Stomach (tissue), 9 donors: ENCODE data around the gene PNMA6E. TPM values are rescaled to one million over a fixed set of nuclear protein-coding genes. Genes with fewer than 3 reads are reported as not detected.

Experiments
- DNase-seq, 2 donors: peaks; one replicate each; pipeline versions ENCODE4 v3.0.0 to v3.0.0-alpha.2; 2013 to 2019
- H3K27ac ChIP-seq, 5 donors: fragments of 200-600 bp in 4 of 5; sonication (generic) in 4 of 5; one replicate each; pipeline ENCODE4 v1.5.1; 2013 to 2019; ENCODE audit warnings: mild to moderate bottlenecking in 1 of 5, moderate library complexity in 1 of 5
- H3K27me3 ChIP-seq, 3 donors: fragments of 200-600 bp; sonication (generic); one replicate each; pipeline ENCODE4 v1.5.1; 2017 to 2019; ENCODE audit warnings: mixed run types in 1 of 3
- H3K36me3 ChIP-seq, 4 donors: fragments of 200-600 bp; sonication (generic); 1 replicate in 3 of 4; 2 replicates in 1 of 4; pipeline ENCODE4 v1.5.1; 2016 to 2019
- H3K4me1 ChIP-seq, 4 donors: fragments of 200-600 bp; sonication (generic); one replicate each; pipeline ENCODE4 v1.5.1; 2016 to 2019
- H3K4me3 ChIP-seq, 4 donors: fragments of 200-600 bp; sonication (generic) in 3 of 4; one replicate each; pipeline ENCODE4 v1.5.1; 2016 to 2019; ENCODE audit warnings: mild to moderate bottlenecking in 1 of 4
- H3K9me3 ChIP-seq, 4 donors: fragments of 200-600 bp; sonication (generic); one replicate each; pipeline ENCODE4 v1.5.1; 2016 to 2019
- EP300 ChIP-seq: sonication (generic); formaldehyde crosslinking; IDR thresholded peaks from one replicate; pipeline ENCODE4 v1.6.1; 2017; ENCODE audit warnings: antibody characterized with exemption
- POLR2A ChIP-seq, 4 donors: fragments of 450-650 bp; IDR thresholded peaks; one replicate each; pipeline ENCODE4 v1.6.1; 2016; ENCODE audit warnings: antibody characterized with exemption in 4 of 4, control low read depth in 2 of 4, mild to moderate bottlenecking in 1 of 4, moderate library complexity in 1 of 4
- POLR2AphosphoS5 ChIP-seq, 3 donors: sonication (generic); formaldehyde crosslinking; IDR thresholded peaks; one replicate each; pipeline ENCODE4 v1.6.1; 2016; ENCODE audit warnings: antibody characterized with exemption in 3 of 3
- WGBS, 5 donors: extraction: QIAGEN DNeasy Blood & Tissue Kit in 3 of 5; methylation state at CpG; one replicate each; pipeline versions ENCODE4 v1.1.5 to v1.1.7; 2013 to 2018; 5-methylcytosine and 5-hydroxymethylcytosine counted together
- intact Hi-C: fragments of 100-400 bp; cut with DNase I; formaldehyde crosslinking; loops from one replicate; pipeline ENCODE4 v1.15.1; 2023; ENCODE audit warnings: low total_unique reads
- polyA plus RNA-seq, 3 donors: library from polyadenylated mRNA; stranded (reverse); fragments of 200-250 nt; gene quantifications; one replicate each; pipeline ENCODE4 v1.2.3, GENCODE V29; 2013
- total RNA-seq, 5 donors: library from RNA; depleted of rRNA; stranded (reverse); fragments of >200 nt; gene quantifications; one replicate each; pipeline versions ENCODE4 v1.1.0 to v1.2.3, GENCODE V29; 2014 to 2016
- TF ChIP-seq, protein P1 (sequence below), 7 experiments: fragments of 450-650 bp in 4 of 7; fragments of 200-600 bp in 3 of 7; sonication (generic) in 3 of 7; IDR thresholded peaks; one replicate each; pipeline ENCODE4 v1.5.1; 2016 to 2019; ENCODE audit warnings: antibody characterized with exemption in 7 of 7, control low read depth in 2 of 7, mild to moderate bottlenecking in 1 of 7
- donor health status: healthy with polysubstance abuse.
- donor health status: Bipolar disorder and iron deficiency.
- donor health status: healthy.

The PNMA6E gene
- total and polyA plus RNA-seq, 8 donors, result not detected

- Histone ChIP-seq H3K27ac (no peak overlapping the region), H3K27me3 (no peaks in the 10 kb centered on the region), H3K9me3 (peaks cover 0 to 24% (median 9%) of the 10 kb centered on the region in 4 donors), H3K36me3 (peaks cover 0 to 26% (median 21%) of the 10 kb centered on the region in 4 donors), H3K4me1 (no peaks in the 10 kb centered on the region), H3K4me3 (no peak overlapping the region)
- no peak for TF ChIP-seq POLR2A (IDR thresholded peaks at IDR 0.05)
- TF ChIP-seq, protein P1, sequence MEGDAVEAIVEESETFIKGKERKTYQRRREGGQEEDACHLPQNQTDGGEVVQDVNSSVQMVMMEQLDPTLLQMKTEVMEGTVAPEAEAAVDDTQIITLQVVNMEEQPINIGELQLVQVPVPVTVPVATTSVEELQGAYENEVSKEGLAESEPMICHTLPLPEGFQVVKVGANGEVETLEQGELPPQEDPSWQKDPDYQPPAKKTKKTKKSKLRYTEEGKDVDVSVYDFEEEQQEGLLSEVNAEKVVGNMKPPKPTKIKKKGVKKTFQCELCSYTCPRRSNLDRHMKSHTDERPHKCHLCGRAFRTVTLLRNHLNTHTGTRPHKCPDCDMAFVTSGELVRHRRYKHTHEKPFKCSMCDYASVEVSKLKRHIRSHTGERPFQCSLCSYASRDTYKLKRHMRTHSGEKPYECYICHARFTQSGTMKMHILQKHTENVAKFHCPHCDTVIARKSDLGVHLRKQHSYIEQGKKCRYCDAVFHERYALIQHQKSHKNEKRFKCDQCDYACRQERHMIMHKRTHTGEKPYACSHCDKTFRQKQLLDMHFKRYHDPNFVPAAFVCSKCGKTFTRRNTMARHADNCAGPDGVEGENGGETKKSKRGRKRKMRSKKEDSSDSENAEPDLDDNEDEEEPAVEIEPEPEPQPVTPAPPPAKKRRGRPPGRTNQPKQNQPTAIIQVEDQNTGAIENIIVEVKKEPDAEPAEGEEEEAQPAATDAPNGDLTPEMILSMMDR (IDR thresholded peaks at IDR 0.05), result no peak
- 67 to 82% (median 74%) methylated on average over 1 to 3 of the region's 3 CpGs for WGBS, 5 donors
- no peak for DNase-seq
- intact Hi-C loops, result no loop called here
Measured at GRCh38 chrX:153352858-153353257, 48.3 kb downstream of the PNMA6E start.

DNA sequence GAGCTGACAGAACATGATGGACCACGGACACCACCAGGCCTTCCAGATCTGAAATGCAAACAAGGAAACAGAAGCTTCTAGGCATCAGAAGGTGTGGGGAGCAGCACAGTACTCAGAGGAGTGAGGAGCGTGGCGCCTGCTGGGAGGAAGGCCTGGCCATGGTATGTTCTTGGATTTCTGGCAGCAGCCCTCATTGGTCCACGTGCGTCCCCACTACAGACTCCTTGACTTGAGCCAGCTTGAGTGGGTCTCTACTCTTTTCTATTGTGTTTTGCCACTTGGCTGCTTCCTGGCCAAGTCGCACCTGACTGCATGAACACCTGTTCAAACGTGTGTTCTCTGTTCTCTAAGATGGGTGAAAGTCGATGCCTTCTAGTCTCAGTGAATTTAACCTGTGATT lies 49.2 kb downstream of the PNMA6E start:
- Histone ChIP-seq H3K4me1 (no peaks in the 10 kb centered on the region), H3K9me3 (peaks cover 0 to 15% (median 8%) of the 10 kb centered on the region in 4 donors), H3K36me3 (peaks cover 0 to 34% (median 30%) of the 10 kb centered on the region in 4 donors), H3K4me3 (no peak overlapping the region), H3K27me3 (no peaks in the 10 kb centered on the region), H3K27ac (no peak overlapping the region)
- TF ChIP-seq POLR2AphosphoS5 (IDR thresholded peaks at IDR 0.05) (no peak), EP300 (no peak), POLR2A (IDR thresholded peaks at IDR 0.05) (no peak)
- TF ChIP-seq, protein P1 (IDR thresholded peaks at IDR 0.05), result no peak
- no peak for DNase-seq
- WGBS, 5 donors, result 77 to 86% (median 81%) methylated on average over 3 to 8 of the region's 8 CpGs
- intact Hi-C loops, result no loop called here

DNA sequence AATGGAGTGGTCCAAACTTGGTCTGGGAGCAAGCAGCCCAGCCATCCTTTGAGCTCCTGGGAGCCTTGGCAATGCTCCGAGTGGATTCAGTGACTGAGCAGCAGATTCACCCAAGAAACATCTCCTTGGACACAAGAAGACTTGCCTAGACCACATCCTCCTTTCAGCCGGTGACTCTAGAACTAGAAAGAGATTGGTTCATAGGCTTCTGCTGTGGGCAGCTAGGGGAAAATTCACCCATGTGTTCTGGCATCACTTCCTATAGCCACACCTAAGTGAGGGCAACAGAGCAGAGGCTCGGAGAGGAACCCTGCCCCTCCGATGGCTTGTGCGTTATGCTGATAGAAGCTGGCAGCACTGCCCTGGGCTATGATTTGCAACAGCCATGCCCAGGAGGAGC lies 51.2 kb downstream of the PNMA6E start:
- H3K4me3 ChIP-seq, result no peak overlapping the region
- intact Hi-C loops, result no loop called here
- no peak for DNase-seq
- no peaks in the 10 kb centered on the region for H3K9me3 ChIP-seq
- no peak overlapping the region for H3K27ac ChIP-seq
- no peak for TF ChIP-seq POLR2AphosphoS5 (IDR thresholded peaks at IDR 0.05)
- TF ChIP-seq EP300, result no peak
- TF ChIP-seq POLR2A (IDR thresholded peaks at IDR 0.05), result no peak
- TF ChIP-seq, protein P1 (IDR thresholded peaks at IDR 0.05), result no peak
- no peaks in the 10 kb centered on the region for H3K27me3 ChIP-seq
- H3K36me3 ChIP-seq, result peaks cover 0 to 55% (median 44%) of the 10 kb centered on the region in 4 donors
- no peaks in the 10 kb centered on the region for H3K4me1 ChIP-seq
- 90 to 96% (median 93%) methylated on average over 5 of the region's 5 CpGs for WGBS, 5 donors

- H3K36me3 ChIP-seq, result peaks cover 0 to 67% (median 53%) of the 10 kb centered on the region in 4 donors
- intact Hi-C loops, result no loop called here
- no peaks in the 10 kb centered on the region for H3K9me3 ChIP-seq
- no peak overlapping the region for H3K27ac ChIP-seq
- H3K4me3 ChIP-seq, result no peak overlapping the region
- no peak for DNase-seq
- no peaks in the 10 kb centered on the region for H3K27me3 ChIP-seq
- WGBS, 5 donors, result 79 to 94% (median 89%) methylated on average over 8 of the region's 8 CpGs
- TF ChIP-seq POLR2AphosphoS5 (IDR thresholded peaks at IDR 0.05) (no peak), EP300 (no peak), POLR2A (IDR thresholded peaks at IDR 0.05) (no peak)
- TF ChIP-seq, protein P1 (IDR thresholded peaks at IDR 0.05), result no peak
- no peaks in the 10 kb centered on the region for H3K4me1 ChIP-seq
Measured at GRCh38 chrX:153348421-153348820, 52.7 kb downstream of the PNMA6E start.
